Measurements from ENCODE around the gene ABL1. TPM values are rescaled to one million over a fixed set of nuclear protein-coding genes. Genes with fewer than 3 reads are reported as not detected.
"Not testable (repeated sequence)": the region's sequence is repeated elsewhere in the genome, so short reads cannot be mapped to it uniquely, and the experiment has no call there.

The ABL1 gene
- total RNA-seq, 1 experiment from 2014 or later: 83.6 TPM

- H2BK15ac ChIP-seq (ENCODE audit: low read depth, low read length): no peak overlapping the region
- H3K4me1 ChIP-seq (ENCODE audit: insufficient read depth, low read length): no peaks in the 10 kb centered on the region
- peaks cover 1% of the 10 kb centered on the region for H3K9me3 ChIP-seq (ENCODE audit: control insufficient read depth, low read depth, low read length)
- H2AFZ ChIP-seq (ENCODE audit: low read length): no peak overlapping the region
- no peak overlapping the region for H3T11ph ChIP-seq (ENCODE audit: low read length)
- peaks cover 0 to 4% (median 2%) of the 10 kb centered on the region in 3 experiments; a peak in 3 of 7 replicates for H3K36me3 Mint-ChIP-seq (ENCODE audit: insufficient read depth in 1 of 3, low read depth in 3 of 3)
- no peak overlapping the region for H2BK5ac ChIP-seq (ENCODE audit: insufficient read length, low read length)
- no peak overlapping the region for H2BK20ac ChIP-seq (ENCODE audit: low read depth, low read length, poor library complexity, severe bottlenecking)
- H3K27me3 Mint-ChIP-seq (ENCODE audit: low read depth): no peaks in the 10 kb centered on the region
- no peak overlapping the region for H3K4me3 Mint-ChIP-seq
- no CpG with 5 or more reads among the region's 6 CpGs for WGBS (ENCODE audit: extremely low coverage, insufficient read length, low lambda C conversion rate)
- H3K23me2 ChIP-seq (ENCODE audit: insufficient read length, low read depth, low read length, poor library complexity, severe bottlenecking): no peaks in the 10 kb centered on the region
- H3K27ac Mint-ChIP-seq: no peak overlapping the region
- H3K9ac ChIP-seq (ENCODE audit: extremely low read depth, insufficient read length, low read length): no peak overlapping the region
- no peak overlapping the region for H3K27ac ChIP-seq (ENCODE audit: insufficient read length, low read depth, low read length)
- H3K79me1 ChIP-seq (ENCODE audit: insufficient read depth, low read depth, low read length, poor library complexity, severe bottlenecking): no peaks in the 10 kb centered on the region
- no peak overlapping the region for H2AK5ac ChIP-seq (ENCODE audit: insufficient read length, low read length)
- peaks cover 2 to 3% of the 10 kb centered on the region in 2 experiments; a peak in 4 of 5 replicates for H3K9me3 Mint-ChIP-seq
- no peak overlapping the region for H3K23ac ChIP-seq (ENCODE audit: insufficient read length, low read depth, low read length)
- no peak overlapping the region for H3K4ac ChIP-seq (ENCODE audit: low read depth, low read length)
- H4K91ac ChIP-seq (ENCODE audit: insufficient read length, low read depth, low read length): no peak overlapping the region
- H3K56ac ChIP-seq (ENCODE audit: insufficient read length, low read depth, low read length): no peak overlapping the region
- DNase-seq: no peak
- no peaks in the 10 kb centered on the region for H3K27me3 ChIP-seq (ENCODE audit: insufficient read depth, low read length)
- H3K79me2 ChIP-seq (ENCODE audit: insufficient read depth, low read length): no peaks in the 10 kb centered on the region; the same call in 1 of the 2 replicates
- H3K18ac ChIP-seq (ENCODE audit: insufficient read length, low read depth, low read length): no peak overlapping the region
- H4K8ac ChIP-seq (replicated peaks; ENCODE audit: insufficient read length, low read depth, low read length): no peak overlapping the region
- H3K4me2 ChIP-seq (ENCODE audit: insufficient read depth, insufficient read length, low read length): no peak overlapping the region
- no peak overlapping the region for H2BK120ac ChIP-seq (ENCODE audit: low read depth, low read length, poor library complexity, severe bottlenecking)
- no peak overlapping the region for H3K14ac ChIP-seq (ENCODE audit: insufficient read depth, low read length)
- no peak overlapping the region for H4K5ac ChIP-seq (ENCODE audit: insufficient read length, low read depth, low read length)
- H3K4me1 Mint-ChIP-seq: peaks cover 15 to 21% of the 10 kb centered on the region in 2 experiments
- no peak overlapping the region for H2BK12ac ChIP-seq (ENCODE audit: insufficient read length, low read depth, low read length)
- TF ChIP-seq CTCF (conservative IDR thresholded peaks at IDR 0.05): no peak
- H4K20me1 ChIP-seq (ENCODE audit: control insufficient read depth, insufficient read depth, insufficient read length): no peaks in the 10 kb centered on the region
Observed at GRCh38 chr9:130794923-130795495, 40.0 kb upstream of the ABL1 start.

- not testable (repeated sequence) for H3K79me1 ChIP-seq (ENCODE audit: insufficient read depth, low read depth, low read length, poor library complexity, severe bottlenecking); H2AFZ ChIP-seq (ENCODE audit: low read length); DNase-seq; H3K4me1 ChIP-seq (ENCODE audit: insufficient read depth, low read length); H3K9ac ChIP-seq (ENCODE audit: extremely low read depth, insufficient read length, low read length); H3K23ac ChIP-seq (ENCODE audit: insufficient read length, low read depth, low read length); H2BK15ac ChIP-seq (ENCODE audit: low read depth, low read length); H3K36me3 Mint-ChIP-seq (ENCODE audit: insufficient read depth in 1 of 3, low read depth in 3 of 3); H2BK12ac ChIP-seq (ENCODE audit: insufficient read length, low read depth, low read length); H4K91ac ChIP-seq (ENCODE audit: insufficient read length, low read depth, low read length); H3K27ac Mint-ChIP-seq; H3K14ac ChIP-seq (ENCODE audit: insufficient read depth, low read length); H3K27me3 Mint-ChIP-seq (ENCODE audit: low read depth); H4K5ac ChIP-seq (ENCODE audit: insufficient read length, low read depth, low read length); H3K4me3 Mint-ChIP-seq; H4K8ac ChIP-seq (replicated peaks; ENCODE audit: insufficient read length, low read depth, low read length); H3K4ac ChIP-seq (ENCODE audit: low read depth, low read length); H2BK5ac ChIP-seq (ENCODE audit: insufficient read length, low read length); H3K9me3 Mint-ChIP-seq; H3K56ac ChIP-seq (ENCODE audit: insufficient read length, low read depth, low read length); H3K27ac ChIP-seq (ENCODE audit: insufficient read length, low read depth, low read length); H3K79me2 ChIP-seq (ENCODE audit: insufficient read depth, low read length); H4K20me1 ChIP-seq (ENCODE audit: control insufficient read depth, insufficient read depth, insufficient read length); H3K23me2 ChIP-seq (ENCODE audit: insufficient read length, low read depth, low read length, poor library complexity, severe bottlenecking); H2BK20ac ChIP-seq (ENCODE audit: low read depth, low read length, poor library complexity, severe bottlenecking); H2AK5ac ChIP-seq (ENCODE audit: insufficient read length, low read length); H2BK120ac ChIP-seq (ENCODE audit: low read depth, low read length, poor library complexity, severe bottlenecking); H3K18ac ChIP-seq (ENCODE audit: insufficient read length, low read depth, low read length); H3K27me3 ChIP-seq (ENCODE audit: insufficient read depth, low read length); H3K9me3 ChIP-seq (ENCODE audit: control insufficient read depth, low read depth, low read length); H3T11ph ChIP-seq (ENCODE audit: low read length); H3K4me2 ChIP-seq (ENCODE audit: insufficient read depth, insufficient read length, low read length)
- no CpG with 5 or more reads among the region's 11 CpGs for WGBS (ENCODE audit: extremely low coverage, insufficient read length, low lambda C conversion rate)
- peaks cover 16 to 26% of the 10 kb centered on the region in 2 experiments for H3K4me1 Mint-ChIP-seq
Observed at GRCh38 chr9:130803116-130803515, 31.9 kb upstream of the ABL1 start.
